Pancreas (tissue), 10 donors: ENCODE data around the gene TDRD3. TPM values are rescaled to one million over a fixed set of nuclear protein-coding genes. Genes with fewer than 3 reads are reported as not detected.

Experiments
- ATAC-seq, 4 donors: fragments of 200-7000 bp; cut with Tn5 transposase; one replicate each; pipeline versions ENCODE4 v1.8.0 to v1.9.1; 2020; ENCODE audit warnings: mild to moderate bottlenecking in 4 of 4, moderate library complexity in 4 of 4
- DNase-seq, 6 donors: peaks; one replicate each; pipeline ENCODE4 v3.0.0-alpha.2; 2020
- FAIRE-seq: peaks from 2 replicates; lab custom pipeline; 2012; peaks lifted over from hg19 to GRCh38; lab: Jason Lieb, UNC
- H3K27ac ChIP-seq, 4 donors: fragments of 200-600 bp; sonication (generic); 1 replicate in 3 of 4; 2 replicates in 1 of 4; pipeline versions ENCODE4 v1.5.0 to v1.8.0; 2020
- H3K27me3 ChIP-seq, 4 donors: fragments of 200-600 bp; one replicate each; pipeline ENCODE4 v1.8.0; 2021
- H3K36me3 ChIP-seq, 3 donors: fragments of 200-600 bp; sonication (generic) in 1 of 3; one replicate each; pipeline versions ENCODE4 v1.5.0 to v1.8.0; 2020 to 2021
- H3K4me1 ChIP-seq, 3 donors: fragments of 200-600 bp; one replicate each; pipeline ENCODE4 v1.8.0; 2021
- H3K4me3 ChIP-seq, 4 donors: fragments of 200-600 bp; sonication (generic) in 2 of 4; one replicate each; pipeline versions ENCODE4 v1.5.0 to v1.8.0; 2020 to 2021
- H3K9me3 ChIP-seq, 4 donors: fragments of 200-600 bp; one replicate each; pipeline ENCODE4 v1.8.0; 2021
- WGBS, 2 donors: extraction: QIAGEN DNeasy Blood & Tissue Kit; methylation state at CpG; one replicate each; pipeline ENCODE4 v1.1.7; 2013; 5-methylcytosine and 5-hydroxymethylcytosine counted together
- intact Hi-C, 3 donors: fragments of 100-400 bp; cut with DNase I; formaldehyde crosslinking; loops; one replicate each; pipeline versions ENCODE4 v1.11.1 to v1.14.2; 2022
- polyA plus RNA-seq, 2 donors: library from polyadenylated mRNA; stranded (reverse); fragments of 200-250 nt; gene quantifications; one replicate each; pipeline ENCODE4 v1.2.3, GENCODE V29; 2013
- total RNA-seq, 6 donors: library from RNA; stranded (reverse); fragmentation: NEBNext Ultra II Directional in 4 of 6; extraction: Animal tissue kit (Norgen Biotek cat#: 25700) in 4 of 6; gene quantifications; one replicate each; pipeline versions ENCODE4 v1.2.1 to v1.2.4, GENCODE V29; 2021 to 2023
- TF ChIP-seq, protein P1 (sequence below), 4 donors: fragments of 200-600 bp; sonication (generic) in 3 of 4; IDR thresholded peaks; one replicate each; pipeline versions ENCODE4 v1.5.0 to v1.8.0; 2021; ENCODE audit warnings: antibody characterized with exemption in 4 of 4
- donor health status: healthy with polysubstance abuse.
- donor health status: DM: no; HTN: no; CAD: no; lungs with moderate emphysema.
- donor health status: DM: no; HTN: no; CAD: no.
- donor health status: control.
- donor health status: control.
- donor health status: Bipolar disorder and iron deficiency.
- donor health status: DM: yes; HTN: yes; CAD: no.
- donor health status: DM: no; HTN: no; CAD: no.
- donor health status: DM: no; HTN: no; CAD: no.
- donor health status: DM: yes; HTN: yes; CAD: no.

Gene TDRD3
- total and polyA plus RNA-seq, 8 donors: 12.2 to 24.6 (median 20.3) TPM

DNA sequence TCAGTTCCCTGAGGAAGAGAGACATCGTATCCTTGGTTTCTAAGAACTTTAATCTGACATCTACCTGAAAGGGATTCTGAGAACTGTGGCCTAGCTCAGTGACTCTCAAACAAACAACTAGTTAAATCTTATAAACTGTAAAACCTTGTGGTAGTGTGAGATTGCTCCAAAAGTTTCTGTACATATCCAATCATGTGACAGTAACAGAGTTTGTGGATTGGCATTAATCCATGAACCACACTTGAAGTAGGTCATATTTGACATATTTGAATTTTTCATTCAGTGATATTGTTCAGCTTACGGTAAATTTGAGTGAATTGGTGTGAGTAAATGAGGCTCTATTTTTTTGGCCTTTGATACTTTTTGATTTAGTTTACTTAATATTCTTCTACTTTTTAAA lies 15.0 kb downstream of the TDRD3 start:
- H3K4me3 ChIP-seq: no peak overlapping the region
- no peaks in the 10 kb centered on the region for H3K27me3 ChIP-seq
- WGBS, 2 donors: 41 to 43% methylated on average over 2 of the region's 2 CpGs
- peaks cover 27 to 40% (median 36%) of the 10 kb centered on the region in 3 donors for H3K4me1 ChIP-seq
- intact Hi-C loops: no loop called here
- peak in 3 of 4 donors; percentile 32 to 65 (median 54) for ATAC-seq
- DNase-seq: no peak
- TF ChIP-seq, protein P1, sequence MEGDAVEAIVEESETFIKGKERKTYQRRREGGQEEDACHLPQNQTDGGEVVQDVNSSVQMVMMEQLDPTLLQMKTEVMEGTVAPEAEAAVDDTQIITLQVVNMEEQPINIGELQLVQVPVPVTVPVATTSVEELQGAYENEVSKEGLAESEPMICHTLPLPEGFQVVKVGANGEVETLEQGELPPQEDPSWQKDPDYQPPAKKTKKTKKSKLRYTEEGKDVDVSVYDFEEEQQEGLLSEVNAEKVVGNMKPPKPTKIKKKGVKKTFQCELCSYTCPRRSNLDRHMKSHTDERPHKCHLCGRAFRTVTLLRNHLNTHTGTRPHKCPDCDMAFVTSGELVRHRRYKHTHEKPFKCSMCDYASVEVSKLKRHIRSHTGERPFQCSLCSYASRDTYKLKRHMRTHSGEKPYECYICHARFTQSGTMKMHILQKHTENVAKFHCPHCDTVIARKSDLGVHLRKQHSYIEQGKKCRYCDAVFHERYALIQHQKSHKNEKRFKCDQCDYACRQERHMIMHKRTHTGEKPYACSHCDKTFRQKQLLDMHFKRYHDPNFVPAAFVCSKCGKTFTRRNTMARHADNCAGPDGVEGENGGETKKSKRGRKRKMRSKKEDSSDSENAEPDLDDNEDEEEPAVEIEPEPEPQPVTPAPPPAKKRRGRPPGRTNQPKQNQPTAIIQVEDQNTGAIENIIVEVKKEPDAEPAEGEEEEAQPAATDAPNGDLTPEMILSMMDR (IDR thresholded peaks at IDR 0.05): no peak
- H3K9me3 ChIP-seq: no peaks in the 10 kb centered on the region
- no peaks in the 10 kb centered on the region for H3K36me3 ChIP-seq
- FAIRE-seq: no peak
- peak overlapping the region in 1 of 4 donors; percentile 3 for H3K27ac ChIP-seq

DNA sequence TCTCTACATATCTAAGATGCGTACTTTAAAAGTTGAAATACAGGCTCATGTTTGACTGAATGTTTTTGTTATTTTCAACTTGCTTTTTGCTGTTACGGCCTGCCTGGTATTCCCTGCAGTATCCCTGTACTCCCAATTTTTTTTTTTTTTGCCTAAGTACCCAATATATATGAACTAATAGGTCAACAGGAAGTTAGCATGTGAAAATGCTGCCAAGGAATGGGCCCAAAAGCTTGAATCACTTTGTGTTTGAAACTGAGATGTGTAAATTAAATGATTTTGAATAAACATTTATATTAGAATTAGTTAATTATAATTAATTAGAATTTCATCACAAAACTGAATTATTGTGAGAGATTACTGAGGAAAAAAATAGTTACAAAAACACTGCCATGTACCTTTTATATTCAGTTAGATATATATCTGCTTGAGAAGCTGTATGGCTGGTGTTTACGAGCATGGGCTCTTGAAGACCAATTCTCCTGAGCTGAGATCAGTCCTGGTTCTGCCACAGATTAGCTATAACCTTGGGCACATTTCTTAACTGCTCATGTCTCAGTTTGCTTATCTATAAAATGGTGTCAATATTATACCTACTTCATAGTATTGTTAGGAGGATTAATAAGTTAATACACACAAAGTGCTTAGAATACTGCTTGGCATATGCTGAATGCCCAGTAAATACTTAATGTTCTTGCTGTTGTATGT lies 16.0 kb downstream of the TDRD3 start:
- Histone ChIP-seq H3K27me3 (no peaks in the 10 kb centered on the region), H3K4me1 (peaks cover 27 to 40% (median 36%) of the 10 kb centered on the region in 3 donors), H3K27ac (peak overlapping the region in 1 of 4 donors; percentile 21), H3K36me3 (no peaks in the 10 kb centered on the region), H3K4me3 (no peak overlapping the region), H3K9me3 (no peaks in the 10 kb centered on the region)
- TF ChIP-seq, protein P1 (IDR thresholded peaks at IDR 0.05): no peak
- peak; percentile 47 to 60 (median 58) for ATAC-seq
- DNase-seq: no peak
- intact Hi-C loops: no loop called here
- no peak for FAIRE-seq
- 65 to 66% methylated on average over 3 of the region's 3 CpGs for WGBS, 2 donors

DNA sequence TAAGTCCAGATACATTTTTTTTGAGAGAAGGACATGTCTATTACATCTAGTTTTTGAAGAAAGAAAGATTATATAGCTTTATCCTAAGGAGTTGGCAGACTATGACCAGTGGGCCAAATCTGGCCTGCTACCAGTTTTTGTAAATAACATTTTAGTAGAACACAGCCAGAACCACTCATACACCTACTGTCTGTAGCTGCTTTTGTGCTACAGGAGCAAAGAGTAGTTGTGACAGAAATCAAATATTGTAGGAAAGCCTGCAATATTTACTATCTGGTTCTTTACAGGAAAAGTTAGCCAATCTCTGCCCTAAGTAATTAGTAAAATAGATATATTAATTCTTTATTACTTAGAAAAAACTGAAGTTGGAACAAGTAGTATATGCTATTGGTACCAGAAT lies 17.2 kb downstream of the TDRD3 start:
- Histone ChIP-seq H3K4me1 (peaks cover 27 to 40% (median 36%) of the 10 kb centered on the region in 3 donors), H3K27ac (no peak overlapping the region), H3K27me3 (no peaks in the 10 kb centered on the region), H3K36me3 (no peaks in the 10 kb centered on the region), H3K9me3 (no peaks in the 10 kb centered on the region), H3K4me3 (no peak overlapping the region)
- FAIRE-seq (no peak), ATAC-seq (peak in 1 of 4 donors; percentile 38), DNase-seq (no peak)
- TF ChIP-seq, protein P1 (IDR thresholded peaks at IDR 0.05): no peak
- intact Hi-C loops: no loop called here

DNA sequence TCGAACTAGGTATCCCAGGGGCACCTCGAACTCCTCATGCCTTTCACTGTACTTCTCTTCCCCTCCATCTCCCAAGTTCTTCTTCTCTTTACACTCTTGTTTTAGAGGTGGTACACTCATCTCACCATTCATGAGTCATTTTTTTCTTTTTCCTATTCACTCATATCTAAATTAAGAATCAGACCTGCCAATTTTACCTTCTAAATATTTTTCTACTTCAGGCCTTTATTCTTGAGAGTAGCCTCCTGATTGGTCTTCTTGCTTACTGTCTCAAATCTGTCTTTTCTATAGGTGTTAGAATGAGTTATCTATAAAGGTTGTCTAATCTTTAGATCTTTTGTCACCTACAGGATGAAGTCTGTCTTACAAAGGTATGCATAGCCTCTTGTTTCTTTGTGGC lies 20.7 kb downstream of the TDRD3 start:
- intact Hi-C loops: no loop called here

More for the DNA sequence above, 20.7 kb downstream of the TDRD3 start:
- H3K36me3 ChIP-seq: no peaks in the 10 kb centered on the region
- TF ChIP-seq, protein P1 (IDR thresholded peaks at IDR 0.05): no peak
- H3K4me1 ChIP-seq: peaks cover 10 to 22% (median 20%) of the 10 kb centered on the region in 3 donors
- DNase-seq: no peak
- WGBS, 2 donors: 98% methylated on average over 2 of the region's 2 CpGs
- no peak overlapping the region for H3K27ac ChIP-seq
- H3K4me3 ChIP-seq: no peak overlapping the region
- ATAC-seq: no peak
- H3K9me3 ChIP-seq: no peaks in the 10 kb centered on the region
- no peaks in the 10 kb centered on the region for H3K27me3 ChIP-seq
- FAIRE-seq: no peak
